GM12874 (cell line): ENCODE results near the gene ENDOD1.

Experiments used
- TF ChIP-seq, protein P1 (sequence below): IDR thresholded peaks from 2 replicates; pipeline ENCODE4 v1.5.1; 2011; ENCODE audit warnings: low read depth, mild to moderate bottlenecking, control low read depth, low read length, moderate library complexity; ENCODE audit not compliant: insufficient read depth

ENDOD1 gene

DNA sequence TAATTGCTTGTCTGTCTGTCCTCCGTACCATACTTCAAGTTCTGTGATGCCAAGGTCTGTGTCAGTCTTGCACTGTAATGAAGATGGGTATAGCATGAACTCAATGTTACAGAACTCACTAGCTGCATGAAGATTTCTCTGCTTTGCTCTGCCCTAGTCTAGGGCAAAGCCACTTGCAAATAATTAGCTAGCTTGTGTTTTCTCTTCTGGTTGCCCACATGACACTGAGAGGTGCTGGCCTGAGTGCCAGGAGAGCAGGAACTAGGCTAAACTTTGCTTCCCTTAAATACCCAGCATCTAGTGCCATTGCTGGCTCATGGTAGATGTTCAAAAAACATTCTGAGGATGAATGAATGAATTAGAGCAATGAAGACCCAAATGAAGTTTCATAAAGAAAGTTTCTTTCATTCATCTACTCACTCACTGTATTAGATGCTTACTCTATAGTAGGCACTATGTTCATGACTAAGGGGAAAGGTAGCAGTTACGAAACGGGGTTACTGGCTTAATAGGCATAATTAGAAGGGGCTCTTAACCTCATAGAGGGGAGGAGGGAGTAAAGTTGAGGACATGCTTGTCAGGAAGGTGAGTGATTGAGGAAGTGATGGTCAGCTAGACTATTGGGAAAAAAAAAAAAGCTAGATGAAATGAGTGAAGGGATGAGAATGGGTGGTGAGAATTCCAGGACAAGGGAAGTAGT, 4.4 kb upstream of the ENDOD1 start:
- TF ChIP-seq, protein P1, sequence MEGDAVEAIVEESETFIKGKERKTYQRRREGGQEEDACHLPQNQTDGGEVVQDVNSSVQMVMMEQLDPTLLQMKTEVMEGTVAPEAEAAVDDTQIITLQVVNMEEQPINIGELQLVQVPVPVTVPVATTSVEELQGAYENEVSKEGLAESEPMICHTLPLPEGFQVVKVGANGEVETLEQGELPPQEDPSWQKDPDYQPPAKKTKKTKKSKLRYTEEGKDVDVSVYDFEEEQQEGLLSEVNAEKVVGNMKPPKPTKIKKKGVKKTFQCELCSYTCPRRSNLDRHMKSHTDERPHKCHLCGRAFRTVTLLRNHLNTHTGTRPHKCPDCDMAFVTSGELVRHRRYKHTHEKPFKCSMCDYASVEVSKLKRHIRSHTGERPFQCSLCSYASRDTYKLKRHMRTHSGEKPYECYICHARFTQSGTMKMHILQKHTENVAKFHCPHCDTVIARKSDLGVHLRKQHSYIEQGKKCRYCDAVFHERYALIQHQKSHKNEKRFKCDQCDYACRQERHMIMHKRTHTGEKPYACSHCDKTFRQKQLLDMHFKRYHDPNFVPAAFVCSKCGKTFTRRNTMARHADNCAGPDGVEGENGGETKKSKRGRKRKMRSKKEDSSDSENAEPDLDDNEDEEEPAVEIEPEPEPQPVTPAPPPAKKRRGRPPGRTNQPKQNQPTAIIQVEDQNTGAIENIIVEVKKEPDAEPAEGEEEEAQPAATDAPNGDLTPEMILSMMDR, result no peak

GRCh38 chr11:95086151-95086550, 3.5 kb upstream of the ENDOD1 start:
- TF ChIP-seq, protein P1, result no peak

DNA sequence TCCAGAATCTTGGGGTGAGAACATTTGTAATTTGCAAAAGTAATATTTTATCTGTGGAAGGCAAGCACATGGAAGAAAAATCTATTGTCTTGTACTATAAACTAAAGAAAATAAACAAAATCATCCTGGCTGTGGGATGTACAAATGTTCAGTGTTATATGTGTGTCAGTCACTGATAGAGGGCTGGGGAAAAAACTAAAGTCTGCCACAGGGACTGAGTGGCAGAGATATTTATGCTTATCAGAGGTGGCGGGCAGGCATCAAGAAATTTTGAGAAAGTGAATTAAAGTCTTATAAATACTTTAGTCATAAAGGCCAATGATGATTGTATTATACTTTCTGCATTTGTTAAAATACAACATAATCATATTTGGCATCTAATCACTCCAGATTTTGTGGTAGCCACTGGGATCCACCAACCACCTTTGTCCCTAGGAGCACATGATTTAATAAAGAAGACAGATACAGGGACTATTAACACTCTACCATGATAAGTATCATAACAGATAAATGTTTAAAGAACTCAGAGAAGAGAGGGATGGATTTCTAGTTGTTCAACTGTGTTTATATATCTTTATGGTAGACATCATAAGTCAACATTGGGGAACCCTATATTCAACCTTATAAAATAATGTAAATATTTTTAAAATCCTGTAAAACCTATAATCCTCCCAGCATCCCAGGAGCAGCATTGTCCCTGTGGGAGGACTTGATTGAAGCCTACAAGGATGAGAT, 2.6 kb upstream of the ENDOD1 start:
- TF ChIP-seq, protein P1, result no peak

- TF ChIP-seq, protein P1, result no peak
Measured at GRCh38 chr11:95088946-95089619, 563 bp upstream of the ENDOD1 start.

DNA sequence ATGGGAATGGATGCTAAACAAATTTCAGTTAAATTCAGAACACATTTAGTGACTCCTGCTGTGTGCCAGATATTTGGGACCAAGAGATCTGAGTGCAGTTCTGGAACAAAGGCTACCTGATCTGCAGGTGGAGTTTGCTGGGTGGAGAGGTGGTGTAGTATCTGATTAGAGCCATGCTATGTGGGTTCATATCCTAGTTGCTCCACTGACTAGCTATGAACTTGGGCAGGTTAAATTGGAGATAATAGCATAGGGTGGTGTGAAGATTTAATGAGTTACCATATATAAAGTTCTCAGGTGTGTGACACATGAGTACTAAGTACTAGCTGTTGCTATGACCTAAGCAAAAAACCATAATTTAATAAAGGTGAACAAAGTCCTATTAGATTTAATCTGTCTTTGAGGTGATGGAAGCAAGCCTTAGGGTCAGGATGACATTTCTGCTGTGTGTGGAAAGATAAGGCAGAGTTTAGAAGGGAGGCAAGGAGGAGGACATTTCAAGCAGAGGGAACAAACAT, 2.1 kb downstream of the ENDOD1 start:
- TF ChIP-seq, protein P1, result no peak

DNA sequence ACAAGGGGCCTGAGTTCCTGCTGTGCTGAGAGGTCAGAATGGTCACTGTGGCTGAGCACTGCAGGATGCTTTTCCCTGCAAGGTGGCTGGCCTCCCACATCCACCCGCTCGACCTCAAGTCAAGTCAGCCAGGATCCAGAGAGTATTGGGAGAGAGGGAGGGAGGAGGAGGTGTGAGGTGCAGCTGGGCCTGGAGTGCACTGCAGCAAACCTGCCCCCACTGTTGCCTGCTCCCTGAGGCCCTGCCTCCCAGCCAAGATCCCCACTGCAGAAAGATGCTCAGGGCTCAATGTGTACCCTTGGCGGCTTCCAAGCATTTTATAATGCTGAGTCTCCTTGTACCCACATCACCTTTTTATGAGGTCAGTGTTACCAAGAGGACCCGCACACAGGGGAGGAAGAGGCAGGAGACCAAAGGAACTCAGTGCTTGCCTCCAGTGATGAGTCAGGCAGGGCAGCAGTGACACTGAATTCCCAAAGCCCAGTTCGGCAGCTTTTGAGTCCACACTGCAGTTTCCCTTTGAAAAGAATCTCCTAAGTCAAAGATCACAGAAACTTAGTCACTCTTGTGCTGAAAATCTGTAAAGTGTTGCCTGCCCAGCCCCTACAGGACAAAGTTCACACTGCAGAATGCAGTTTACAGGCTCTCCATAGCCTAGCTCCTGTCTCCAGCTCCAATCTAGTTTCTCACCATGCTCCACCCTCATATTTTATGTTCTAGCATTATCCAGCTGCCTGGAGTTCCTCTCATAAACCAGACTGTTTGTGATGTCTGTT, 3.1 kb downstream of the ENDOD1 start:
- TF ChIP-seq, protein P1, result peak; percentile 73
